GM18520 (cell line): ENCODE measurements around the gene ASIC4.

Experiments used
- ATAC-seq: cut with Tn5 transposase; IDR thresholded peaks from one replicate; pipeline ENCODE4 v1.9.1; 2021; ENCODE audit not compliant: unreplicated experiment

Gene ASIC4

GRCh38 chr2:219565130-219566080 lies 51.1 kb downstream of the ASIC4 start:
- no peak for ATAC-seq

- ATAC-seq = no peak
Measured at GRCh38 chr2:219566640-219567039, 52.4 kb downstream of the ASIC4 start.

- ATAC-seq = no peak
Measured at GRCh38 chr2:219567131-219567530, 52.8 kb downstream of the ASIC4 start.

- no peak for ATAC-seq
Measured at GRCh38 chr2:219567791-219568361, 53.6 kb downstream of the ASIC4 start.

GRCh38 chr2:219569041-219569440 lies 54.8 kb downstream of the ASIC4 start:
- ATAC-seq = no peak

- ATAC-seq = no peak
Measured at GRCh38 chr2:219569635-219570034, 55.4 kb downstream of the ASIC4 start.

GRCh38 chr2:219570194-219570923 lies 56.1 kb downstream of the ASIC4 start:
- ATAC-seq = no peak

- ATAC-seq = no peak
Measured at GRCh38 chr2:219570924-219571310, 56.6 kb downstream of the ASIC4 start.

GRCh38 chr2:219571311-219572236 lies 57.3 kb downstream of the ASIC4 start, which contains the start of gene OBSL1:
OBSL1 (minus strand) TSS chr2:219571539; CDS start chr2:219571232, 307 bp downstream.
- ATAC-seq = no peak

- ATAC-seq = no peak
Measured at GRCh38 chr2:219572237-219573001, 58.1 kb downstream of the ASIC4 start, which contains the start of gene INHA. INHA (plus strand) TSS chr2:219572310; CDS start chr2:219572375, 65 bp downstream.

GRCh38 chr2:219573166-219573565 lies 58.9 kb downstream of the ASIC4 start:
- ATAC-seq = no peak

GRCh38 chr2:219574484-219575311 lies 60.4 kb downstream of the ASIC4 start:
- no peak for ATAC-seq

- no peak for ATAC-seq
Measured at GRCh38 chr2:219575566-219576504, 61.6 kb downstream of the ASIC4 start.

GRCh38 chr2:219576505-219577388 lies 62.5 kb downstream of the ASIC4 start:
- no peak for ATAC-seq

GRCh38 chr2:219578811-219579613 lies 64.7 kb downstream of the ASIC4 start:
- no peak for ATAC-seq

GRCh38 chr2:219581346-219581745 lies 67.1 kb downstream of the ASIC4 start:
- ATAC-seq = no peak
